ENCODE results near the gene ARMC2.

The ARMC2 gene

DNA sequence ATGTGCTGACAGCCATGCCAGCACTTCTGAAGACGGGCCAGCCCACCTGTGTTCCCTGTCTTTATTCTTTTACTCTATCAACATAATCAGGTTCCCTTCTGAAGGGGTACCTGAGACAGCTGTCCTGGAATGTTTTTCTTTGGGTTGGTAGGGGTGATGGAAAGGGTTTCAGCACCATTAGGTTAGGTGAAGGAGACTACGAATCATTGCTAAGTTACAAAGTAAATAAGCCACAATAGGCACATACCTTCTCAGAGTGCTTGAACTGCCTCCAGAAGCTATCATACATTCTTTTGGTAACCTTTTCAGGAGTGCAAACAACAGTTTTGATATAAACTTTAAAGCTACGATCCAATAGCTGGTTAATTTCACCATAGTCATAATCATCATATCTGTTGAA is 140.1 kb downstream of the ARMC2 start:
- no peak for DNase-seq (ENCODE audit: low spot score)

GRCh38 chr6:108988765-108989164 is 140.5 kb downstream of the ARMC2 start:
- no peak for DNase-seq (ENCODE audit: low spot score)

DNA sequence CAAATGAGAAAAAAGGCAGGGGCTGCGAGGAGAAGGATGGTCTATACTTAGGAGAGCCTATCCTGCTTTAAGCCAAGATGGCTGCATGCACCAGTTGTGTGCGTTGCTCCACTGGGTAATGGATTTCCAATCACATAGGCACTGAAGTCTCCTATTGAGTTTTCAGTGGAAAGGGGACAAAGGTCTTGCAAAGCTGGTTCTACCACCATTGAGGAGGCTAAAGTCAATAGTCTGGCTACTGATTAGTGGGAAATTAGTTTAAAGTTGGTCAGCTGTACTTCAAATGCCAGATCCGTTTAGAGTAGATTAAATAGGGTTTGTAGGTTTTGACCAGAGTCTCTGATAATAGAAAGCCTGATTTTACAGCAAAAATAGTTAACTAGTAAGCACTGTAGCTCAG is 141.5 kb downstream of the ARMC2 start:
- no peak for DNase-seq (ENCODE audit: low spot score)

- DNase-seq (ENCODE audit: low spot score) = no peak
These were observed 145.7 kb downstream of the ARMC2 start for GRCh38 chr6:108993876-108994275.

DNA sequence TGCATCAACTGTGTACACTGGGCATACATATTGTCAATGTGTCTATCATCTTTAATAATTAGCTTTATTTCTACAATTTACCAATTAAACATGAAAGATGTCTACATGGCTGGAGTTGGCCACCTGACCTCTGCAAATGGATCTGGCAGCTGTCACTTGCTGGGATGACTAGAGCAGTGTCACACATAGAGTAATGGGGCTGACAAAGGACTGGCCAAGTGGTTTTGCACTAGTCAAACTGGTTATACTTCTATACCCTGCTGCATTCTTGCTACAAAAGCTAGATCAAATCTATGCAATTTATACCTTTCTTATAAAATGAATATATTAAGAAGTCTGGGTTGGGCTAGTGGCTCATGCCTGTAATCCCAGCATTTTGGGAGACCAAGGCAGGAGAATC is 147.1 kb downstream of the ARMC2 start:
- no peak for DNase-seq (ENCODE audit: low spot score)

DNA sequence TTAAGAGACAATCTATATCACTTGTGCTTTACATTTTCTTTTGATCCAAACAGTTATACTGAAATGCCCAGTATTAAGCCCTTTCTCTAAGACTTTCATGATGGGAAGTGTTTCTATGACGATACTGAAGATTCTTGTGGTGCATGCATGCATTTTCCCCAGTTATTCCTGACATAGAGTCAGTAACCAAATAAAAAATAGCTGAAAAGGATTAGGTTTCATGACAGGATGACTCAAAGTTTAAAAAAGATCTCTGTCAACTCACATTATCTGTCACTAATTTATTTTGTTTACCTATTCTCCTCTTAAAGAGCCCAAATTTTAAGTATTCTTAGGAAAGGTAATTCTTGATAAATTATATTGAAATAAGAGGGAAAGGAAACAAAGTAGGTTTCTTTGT is 148.0 kb downstream of the ARMC2 start:
- DNase-seq (ENCODE audit: low spot score) = no peak

DNA sequence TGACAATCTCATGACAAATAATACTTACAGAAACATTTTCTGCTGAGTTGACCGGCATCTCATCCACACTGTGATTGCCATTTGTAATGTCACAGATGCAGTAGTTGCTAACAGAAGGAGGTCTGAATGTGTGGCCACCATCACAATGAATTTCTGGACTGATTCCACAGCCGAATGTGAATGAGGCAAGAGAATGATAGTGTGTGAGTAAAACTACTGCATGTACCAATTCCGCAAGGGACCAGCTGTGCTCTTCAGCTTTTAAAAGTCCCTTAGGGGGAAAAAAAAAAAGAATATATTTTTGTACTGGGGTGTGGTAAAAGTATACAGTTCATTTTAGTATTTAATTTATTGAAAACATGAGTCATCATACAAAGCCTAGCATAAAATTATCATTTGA is 150.3 kb downstream of the ARMC2 start:
- no peak for DNase-seq (ENCODE audit: low spot score)

- DNase-seq (ENCODE audit: low spot score) = no peak
These were observed 151.2 kb downstream of the ARMC2 start for GRCh38 chr6:108999428-108999827.

- DNase-seq (ENCODE audit: low spot score) = no peak
These were observed 152.1 kb downstream of the ARMC2 start for GRCh38 chr6:109000289-109000688.

GRCh38 chr6:109001291-109001894 is 153.2 kb downstream of the ARMC2 start:
- no peak for DNase-seq (ENCODE audit: low spot score)

DNA sequence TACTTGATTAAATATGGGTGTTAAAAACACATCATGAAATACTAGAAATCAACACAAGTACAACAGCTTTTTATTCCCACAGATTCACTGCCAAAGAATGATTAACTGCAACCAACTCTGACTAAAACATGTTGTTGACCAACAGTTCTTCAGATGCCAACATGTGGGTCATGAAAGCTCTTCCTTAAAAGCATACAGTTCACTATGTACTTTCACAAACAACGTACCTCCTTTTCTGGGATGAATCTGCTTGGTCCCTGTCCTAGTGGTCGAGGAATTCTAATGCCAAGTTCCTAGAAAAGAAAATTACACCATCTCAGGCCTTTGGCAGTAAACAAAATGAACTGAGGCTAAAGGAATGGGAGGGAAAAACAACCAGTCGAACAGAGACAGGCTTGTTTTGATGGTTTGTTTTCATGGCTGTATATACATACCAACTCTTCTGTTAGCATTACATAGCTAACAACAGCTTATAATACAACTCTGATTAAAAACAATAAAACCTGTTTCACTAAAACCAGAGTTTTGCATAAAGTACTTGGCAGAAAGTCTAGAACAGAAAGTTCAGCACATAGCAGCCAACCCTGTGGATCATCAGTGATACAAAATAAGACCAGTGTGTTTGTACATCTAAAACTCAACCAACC is 154.0 kb downstream of the ARMC2 start:
- DNase-seq (ENCODE audit: low spot score) = no peak

- DNase-seq (ENCODE audit: low spot score) = no peak
These were observed 154.7 kb downstream of the ARMC2 start for GRCh38 chr6:109002882-109003281.

DNA sequence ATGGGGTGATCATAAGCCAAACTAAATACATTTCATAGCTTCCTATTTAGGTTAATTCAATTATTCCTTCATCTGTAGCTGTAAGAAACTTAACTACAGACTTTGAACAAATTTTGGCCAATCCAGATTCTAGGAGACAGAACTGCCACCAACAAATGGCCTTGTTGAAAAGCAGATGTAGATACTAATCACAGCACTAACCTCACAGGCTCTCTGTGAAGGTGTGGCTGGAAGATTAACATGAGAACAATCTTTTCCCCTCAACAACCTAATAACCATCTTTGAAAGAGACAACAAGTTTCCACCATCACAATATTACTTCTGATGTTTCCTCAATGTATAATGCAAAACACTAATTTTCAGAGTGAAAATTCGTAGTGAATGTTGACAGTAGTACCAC is 158.6 kb downstream of the ARMC2 start:
- no peak for DNase-seq (ENCODE audit: low spot score)

DNA sequence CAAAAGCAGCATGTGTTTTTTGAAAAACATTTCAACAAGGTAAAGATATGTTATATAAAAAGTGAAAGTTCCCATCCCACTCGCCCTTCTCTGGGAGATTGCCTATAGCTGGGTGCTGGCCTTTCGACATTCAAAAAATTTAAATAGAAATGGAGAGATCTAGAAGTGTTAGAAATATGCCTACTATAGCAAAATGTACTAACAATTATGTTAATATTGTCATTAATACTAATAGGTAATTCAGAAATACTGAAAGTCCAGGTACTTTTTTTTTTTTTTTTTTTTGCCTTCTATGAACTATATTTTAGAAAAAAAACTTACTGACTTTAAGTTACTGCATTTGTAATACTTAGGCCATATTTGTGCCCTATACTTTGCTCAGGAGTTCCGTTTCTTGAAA is 159.3 kb downstream of the ARMC2 start:
- DNase-seq (ENCODE audit: low spot score) = no peak

GRCh38 chr6:109008054-109008453 is 159.8 kb downstream of the ARMC2 start:
- DNase-seq (ENCODE audit: low spot score) = no peak

DNA sequence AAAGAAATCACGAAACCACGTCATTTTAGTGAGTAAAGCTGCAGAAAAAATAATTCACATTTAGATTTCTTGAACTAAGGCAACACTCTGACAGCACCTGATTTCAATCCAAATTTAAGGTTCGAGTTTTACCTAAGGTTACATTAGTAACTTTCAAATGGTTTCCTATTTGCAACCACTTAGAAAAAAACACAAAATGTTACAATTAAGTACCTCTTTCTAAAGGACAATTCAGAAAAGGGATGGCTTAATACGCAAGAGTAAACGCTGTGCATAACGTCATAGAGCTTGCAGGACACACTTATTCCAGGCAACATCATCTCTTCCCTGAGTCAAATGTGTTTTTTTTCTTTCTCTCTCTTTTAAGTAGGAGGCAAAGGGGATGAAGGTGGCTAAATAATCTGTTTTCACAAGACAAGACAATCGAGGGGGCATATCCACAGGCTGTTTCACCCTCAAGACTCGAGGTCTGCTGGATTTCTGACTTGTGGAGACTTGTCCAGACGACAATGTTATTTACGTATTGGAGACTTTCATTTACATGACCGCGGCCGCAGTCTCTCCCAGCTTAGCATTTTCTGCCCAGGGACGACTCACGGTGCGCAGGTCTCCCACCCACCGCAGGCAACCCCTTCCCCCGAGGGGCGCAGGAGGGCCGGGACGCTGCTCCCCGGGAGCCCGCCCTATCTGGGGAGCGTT is 160.5 kb downstream of the ARMC2 start:
- DNase-seq (ENCODE audit: low spot score) = no peak

GRCh38 chr6:109009236-109009961 is 161.2 kb downstream of the ARMC2 start:
- peak; percentile 87 for DNase-seq (ENCODE audit: low spot score)

DNA sequence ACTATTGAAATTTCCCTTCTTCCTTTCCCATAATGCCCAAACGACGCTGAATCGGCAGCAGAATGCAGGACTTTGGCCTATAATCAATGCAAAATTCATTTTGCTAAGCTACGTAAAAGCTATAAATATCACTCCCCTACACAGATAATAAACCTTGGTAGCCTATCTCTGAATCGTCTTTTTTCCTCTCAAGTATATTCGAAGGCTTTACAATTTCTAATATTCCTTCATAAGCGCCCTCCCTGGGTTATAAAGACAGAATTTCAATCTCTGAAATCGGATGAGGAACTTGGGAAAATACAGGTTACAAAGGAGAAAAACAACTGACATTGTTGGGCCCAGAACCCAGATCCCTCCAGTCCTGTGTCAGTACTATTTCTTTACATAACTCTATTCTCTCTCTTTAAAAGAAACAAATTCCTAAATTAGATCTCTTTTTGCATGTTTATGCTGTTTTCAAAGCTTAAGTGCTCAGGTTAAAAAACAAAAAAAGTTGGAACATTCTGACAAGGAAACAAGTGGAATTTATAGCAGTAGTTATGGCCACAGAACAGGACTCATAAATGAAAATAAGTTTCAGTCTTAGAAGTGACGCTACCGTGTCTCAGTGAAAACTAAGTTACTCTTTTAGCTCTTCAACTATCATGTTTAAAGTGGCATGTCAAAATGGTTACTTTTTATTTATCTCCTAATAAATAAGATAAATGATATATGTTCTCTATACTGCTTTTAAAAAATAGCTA is 161.9 kb downstream of the ARMC2 start:
- no peak for DNase-seq (ENCODE audit: low spot score)

DNA sequence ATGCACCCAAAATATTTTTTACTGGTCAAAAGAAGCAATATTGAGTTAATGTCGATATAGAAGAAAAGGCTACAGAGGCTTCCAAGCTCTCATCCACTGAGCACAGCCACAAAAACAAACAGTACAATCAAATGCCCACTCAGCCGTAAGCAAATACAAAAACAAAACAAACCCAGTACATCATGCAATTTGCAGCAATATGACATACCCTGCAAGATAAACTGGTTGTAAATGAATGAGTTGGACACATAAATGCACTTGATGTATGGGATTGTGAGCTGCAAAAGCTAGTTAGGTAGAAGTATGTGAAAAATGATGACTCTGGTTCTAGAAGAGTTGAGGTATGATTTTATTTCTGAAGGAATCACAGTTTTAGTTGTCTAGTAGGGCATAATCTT is 162.5 kb downstream of the ARMC2 start:
- DNase-seq (ENCODE audit: low spot score) = no peak

DNA sequence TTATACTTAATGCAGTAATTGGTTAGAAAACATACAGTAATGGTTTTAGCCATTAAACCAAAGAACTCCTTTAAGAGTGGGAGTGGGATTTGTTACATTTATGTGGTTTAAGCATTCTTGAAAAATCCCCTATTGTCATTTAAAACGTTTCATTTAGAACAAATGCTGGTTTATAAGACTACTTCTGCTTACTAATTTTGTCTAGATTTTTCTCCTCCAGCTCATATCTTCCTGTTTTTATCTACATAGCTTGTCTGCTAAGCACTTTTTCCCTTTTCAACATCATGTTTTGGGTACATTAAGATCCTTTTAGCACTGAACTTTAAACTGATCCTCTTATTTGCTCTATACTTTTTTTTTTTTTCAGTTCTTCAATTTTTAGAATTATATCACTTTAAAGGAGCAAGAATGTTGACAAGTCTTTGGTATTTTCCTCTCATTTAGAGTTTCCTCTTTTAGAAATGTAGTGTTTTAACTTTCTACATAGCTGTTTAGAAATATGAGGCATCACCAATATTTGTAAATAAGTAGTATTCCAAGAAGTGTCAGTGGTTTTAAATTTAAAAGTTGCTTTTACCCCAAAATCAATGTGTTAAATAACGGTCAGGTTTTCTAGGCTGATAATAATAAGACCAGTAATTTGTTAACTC is 165.6 kb downstream of the ARMC2 start:
- DNase-seq (ENCODE audit: low spot score) = no peak

DNA sequence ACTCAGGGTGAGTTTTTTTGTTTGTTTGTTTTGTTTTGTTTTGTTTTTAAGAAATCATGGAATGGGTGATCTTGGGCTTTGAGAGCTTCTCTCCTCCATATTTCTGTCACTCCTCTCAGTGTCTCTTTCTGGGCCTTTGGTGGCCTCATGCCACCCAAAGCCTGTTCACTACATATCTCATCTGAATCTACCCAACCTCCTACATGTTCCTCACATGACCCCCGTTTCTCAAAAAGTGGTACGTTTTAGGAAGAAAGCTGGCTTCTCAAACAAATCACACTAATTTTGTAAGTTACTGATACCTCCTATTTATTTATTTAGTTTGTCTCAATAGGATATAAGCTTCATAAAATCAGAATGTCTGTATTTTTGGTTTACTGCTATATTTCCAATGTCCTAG is 166.4 kb downstream of the ARMC2 start:
- DNase-seq (ENCODE audit: low spot score) = no peak

- DNase-seq (ENCODE audit: low spot score) = no peak
These were observed 167.0 kb downstream of the ARMC2 start for GRCh38 chr6:109015176-109015575.

Measured in germinal center (tissue), 1 donor.